Head of caudate nucleus (tissue), 42 donors: ENCODE data around the gene KRTAP22-2.

ENCODE experiments used
- DNase-seq, 42 donors: peaks; one replicate each; pipeline versions ENCODE4 v3.0.0 to v3.0.0-alpha.2; 2020 to 2021; ENCODE audit warnings: mixed read lengths in 7 of 42
- intact Hi-C: fragments of 100-400 bp; cut with DNase I; formaldehyde crosslinking; loops from one replicate; pipeline ENCODE4 v1.15.0; 2022

The KRTAP22-2 gene

DNA sequence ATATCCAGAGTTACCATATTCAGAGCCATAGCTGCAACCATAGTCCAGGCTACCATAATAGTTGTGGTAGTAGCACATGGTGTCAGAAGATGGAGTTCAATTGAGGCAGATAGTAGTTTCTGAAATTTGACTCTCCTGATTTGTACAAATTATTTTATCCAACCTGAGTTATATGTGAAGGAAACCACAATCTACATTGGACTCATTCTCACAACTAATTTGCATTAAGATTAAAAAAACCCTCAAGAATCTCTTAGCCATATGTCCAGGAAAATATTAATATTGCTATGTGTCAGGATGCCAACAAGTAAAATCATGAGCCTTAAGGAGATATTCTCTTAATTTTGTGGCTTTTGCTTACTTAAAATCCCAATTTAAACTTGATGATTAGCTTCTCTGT lies at the start of gene KRTAP22-2:
KRTAP22-2 (minus strand) TSS at position 101 of the 400 bp plus-strand sequence.
- DNase-seq, result no peak
- intact Hi-C loops, result no loop called here

DNA sequence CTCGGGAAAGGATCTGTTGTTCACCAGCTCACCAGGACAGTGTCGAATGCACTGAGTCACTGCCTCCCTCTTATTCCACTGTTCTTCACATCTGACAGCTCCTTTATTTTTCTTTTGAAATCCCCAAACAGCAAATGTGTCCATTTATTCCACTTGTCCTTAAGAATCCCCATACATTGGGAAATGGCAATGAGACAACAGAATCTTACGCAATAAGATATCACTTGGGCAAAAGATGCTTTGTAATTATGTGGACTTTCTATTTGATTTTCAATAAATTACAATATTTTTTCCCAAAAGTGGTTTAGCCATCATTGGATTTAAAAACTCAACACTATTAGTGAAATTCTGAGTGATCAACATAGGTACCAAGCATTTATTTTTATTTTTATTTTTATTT lies 48.5 kb upstream of the KRTAP22-2 start:
- no peak for DNase-seq
- intact Hi-C loops, result no loop called here

DNA sequence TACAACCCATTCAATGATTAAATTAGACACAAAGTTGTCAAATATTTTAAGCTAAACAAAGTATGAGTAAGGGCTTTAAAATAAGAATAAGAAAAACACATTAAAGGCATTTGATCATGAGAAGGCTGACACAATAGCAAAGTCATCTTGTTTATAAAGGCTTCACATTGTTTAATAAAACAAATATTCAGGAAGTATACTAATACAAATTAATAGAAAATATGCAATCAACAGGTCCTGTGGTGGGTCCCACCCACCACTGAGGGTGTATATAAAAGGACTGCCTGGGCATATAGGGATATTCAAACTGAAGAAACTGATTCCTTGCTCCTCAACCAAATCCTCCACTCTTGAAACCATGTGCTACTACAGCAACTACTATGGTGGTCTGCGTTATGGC lies 44.7 kb upstream of the KRTAP22-2 start, which contains the start of gene KRTAP20-2:
KRTAP20-2 (plus strand) TSS at position 301 of the 400 bp plus-strand sequence; CDS start at position 359, 58 bp downstream.
- DNase-seq, result no peak
- intact Hi-C loops, result no loop called here

DNA sequence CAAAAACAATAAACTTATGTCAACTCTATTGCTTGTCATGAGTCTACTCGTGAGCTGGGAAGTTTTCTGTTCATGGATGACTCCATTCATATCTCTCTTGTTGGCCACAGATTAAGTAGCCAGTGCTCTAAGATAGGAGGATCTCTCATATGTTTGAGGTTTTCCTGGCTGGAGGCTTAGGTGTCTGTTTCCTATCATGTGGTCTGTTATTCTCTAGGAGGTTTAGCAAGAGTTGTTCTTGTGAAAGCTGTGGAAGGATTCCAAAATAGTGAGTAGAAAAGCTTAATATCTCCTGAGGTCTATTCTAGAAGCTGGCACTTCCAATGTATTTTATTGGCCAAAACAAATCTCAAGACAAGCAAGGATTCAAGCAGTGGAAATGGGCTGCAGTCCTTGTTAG lies 39.0 kb upstream of the KRTAP22-2 start:
- DNase-seq, result no peak
- intact Hi-C loops, result no loop called here

DNA sequence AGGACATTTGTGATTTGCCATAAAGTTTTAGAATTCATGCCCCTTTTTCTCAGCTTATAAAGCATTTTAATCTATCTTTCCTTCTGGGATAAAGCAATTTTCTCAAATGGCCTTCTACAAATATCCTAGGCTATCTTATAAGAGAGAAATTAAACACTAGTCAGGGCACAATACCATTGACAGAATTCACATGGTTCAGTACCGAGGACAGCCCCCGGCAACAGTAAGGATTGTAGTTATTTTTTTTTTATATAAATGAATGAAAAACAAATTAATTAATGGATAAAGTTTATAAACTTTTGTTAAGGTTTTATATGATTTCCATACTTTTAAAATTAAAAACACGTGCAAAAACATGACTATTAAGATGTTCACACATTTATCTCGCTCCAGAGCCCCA lies 37.9 kb upstream of the KRTAP22-2 start:
- intact Hi-C loops, result no loop called here

DNA sequence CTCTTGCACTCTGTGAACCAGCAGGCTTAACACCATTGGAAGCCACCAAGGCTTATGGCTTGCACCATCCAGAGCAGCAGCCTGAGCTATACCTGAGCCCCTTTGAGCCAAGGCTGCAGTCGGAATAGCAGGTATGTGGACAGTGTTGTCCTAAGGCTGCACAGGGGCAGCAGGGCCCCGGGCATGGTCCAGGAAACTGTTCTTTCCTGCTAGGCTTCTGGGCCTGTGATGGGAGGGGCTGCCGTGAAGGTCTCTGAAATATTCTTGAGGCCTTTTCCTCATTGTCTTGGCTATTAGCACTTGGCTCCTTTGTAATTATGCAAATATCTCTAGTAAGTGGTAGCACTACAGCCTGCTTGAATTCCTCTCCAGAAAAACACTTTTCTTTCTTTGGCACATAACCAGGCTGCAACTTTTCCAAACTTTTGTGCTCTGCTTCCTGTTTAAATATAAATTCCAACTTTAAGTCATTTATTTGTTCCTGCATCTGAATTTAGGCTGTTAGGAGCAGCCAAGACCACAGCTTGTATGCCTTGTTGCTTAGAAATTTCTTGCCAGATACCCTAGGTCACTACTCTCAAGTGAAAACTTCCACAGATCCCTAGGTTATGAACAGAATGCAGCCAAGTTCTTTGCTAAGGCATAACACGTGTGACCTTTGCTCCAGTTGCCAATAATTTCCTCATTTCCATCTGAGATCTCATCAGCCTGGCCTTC lies 35.4 kb upstream of the KRTAP22-2 start:
- no peak for DNase-seq
- intact Hi-C loops, result no loop called here

More for the DNA sequence above, 37.9 kb upstream of the KRTAP22-2 start:
- no peak for DNase-seq

DNA sequence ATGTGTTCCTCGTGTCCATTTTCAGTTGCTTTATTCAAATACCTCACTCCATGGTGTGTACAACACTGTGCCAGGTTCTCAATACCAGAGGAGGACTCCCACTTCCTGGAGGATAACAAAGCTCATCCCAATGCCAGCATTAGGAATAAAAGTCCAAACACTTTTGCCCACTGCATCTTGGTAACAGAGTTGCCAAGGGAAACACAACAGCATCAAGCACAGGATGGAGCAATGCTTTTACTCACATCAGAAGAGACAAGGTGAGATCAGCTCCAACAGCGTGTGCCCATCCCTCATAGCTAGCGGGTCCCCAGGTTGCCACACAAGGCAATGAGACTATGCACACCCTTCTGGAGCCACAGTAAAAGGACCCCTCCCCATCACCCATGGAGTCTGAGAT lies 33.2 kb upstream of the KRTAP22-2 start:
- DNase-seq, result no peak
- intact Hi-C loops, result no loop called here

DNA sequence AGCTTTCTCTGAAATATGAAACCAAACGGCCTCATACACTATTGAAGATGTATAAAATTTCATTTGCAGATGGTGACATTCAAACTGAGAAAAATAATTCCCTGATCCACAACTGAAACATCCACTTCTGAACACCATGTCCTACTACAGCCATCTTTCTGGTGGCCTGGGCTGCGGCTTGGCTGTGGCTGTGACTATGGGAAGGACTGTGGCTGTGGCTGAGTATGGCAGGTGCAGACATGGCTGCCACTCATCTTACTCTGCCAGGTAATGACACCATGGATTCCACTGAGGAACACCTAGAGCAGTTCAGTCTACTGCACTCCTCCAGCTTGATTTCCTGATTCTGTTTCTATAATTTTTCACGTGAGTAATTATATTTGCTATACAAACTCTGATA lies 30.3 kb upstream of the KRTAP22-2 start, which contains the start of gene KRTAP20-4:
KRTAP20-4 (plus strand) TSS at position 106 of the 400 bp plus-strand sequence.
- intact Hi-C loops, result no loop called here
- no peak for DNase-seq

DNA sequence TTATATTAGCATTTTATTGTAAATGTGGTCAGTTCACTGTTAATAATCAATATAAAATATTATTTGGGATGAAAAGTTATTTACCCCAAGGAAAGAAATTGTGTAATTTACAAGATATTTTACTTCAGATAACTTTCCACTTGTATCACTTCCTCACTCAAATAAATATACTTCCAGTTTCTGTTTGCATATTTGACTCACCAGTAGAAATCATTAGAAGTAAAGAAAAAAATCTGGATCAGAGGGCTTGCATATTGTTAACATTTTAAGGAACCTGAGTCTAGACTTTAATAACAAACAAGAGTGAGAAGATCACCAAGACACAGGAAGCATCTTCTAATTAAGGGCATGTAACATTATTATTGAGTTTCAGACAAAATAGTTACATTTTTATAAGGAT lies 29.9 kb upstream of the KRTAP22-2 start:
- intact Hi-C loops, result no loop called here
- DNase-seq, result no peak

DNA sequence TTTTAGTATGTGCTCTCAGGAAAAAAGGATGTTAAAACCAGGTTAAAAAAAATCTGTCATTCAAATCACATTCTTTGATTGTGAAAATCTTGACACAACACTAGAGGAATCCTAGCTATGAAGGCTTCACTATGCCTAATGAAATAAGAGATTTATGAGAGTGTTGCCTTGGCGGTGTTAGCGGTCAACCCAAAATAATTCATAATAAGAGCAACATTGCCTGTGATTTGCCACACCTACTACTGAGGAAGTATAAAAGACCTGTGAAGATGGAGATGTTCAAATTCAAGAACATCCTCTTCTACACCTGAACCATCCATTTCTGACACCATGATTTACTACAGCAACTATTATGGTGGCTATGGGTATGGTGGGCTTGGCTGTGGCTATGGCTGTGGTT lies 25.9 kb upstream of the KRTAP22-2 start, which contains the start of gene KRTAP20-1:
KRTAP20-1 (plus strand) TSS at position 301 of the 400 bp plus-strand sequence; CDS start at position 331, 30 bp downstream.
- no peak for DNase-seq
- intact Hi-C loops, result no loop called here

DNA sequence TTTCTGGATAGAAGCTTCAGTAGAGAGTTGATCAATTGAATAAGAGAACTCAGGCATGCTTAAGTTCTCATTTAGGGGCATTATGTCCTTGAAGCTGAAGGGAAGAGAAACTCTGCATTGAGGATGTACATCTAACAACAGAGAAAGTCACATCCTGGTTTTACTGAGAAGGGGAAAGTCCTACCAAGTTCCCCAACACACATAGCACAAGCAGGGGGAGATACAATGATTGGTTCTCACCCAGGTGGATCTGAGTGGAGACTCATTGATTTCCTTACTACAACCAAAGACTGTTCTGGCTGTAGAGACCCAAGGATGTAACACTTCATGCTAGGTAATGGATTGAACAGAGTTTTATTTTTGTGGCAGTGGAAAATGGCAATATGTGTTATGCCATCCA lies 25.0 kb upstream of the KRTAP22-2 start:
- DNase-seq, result no peak
- intact Hi-C loops, result no loop called here

DNA sequence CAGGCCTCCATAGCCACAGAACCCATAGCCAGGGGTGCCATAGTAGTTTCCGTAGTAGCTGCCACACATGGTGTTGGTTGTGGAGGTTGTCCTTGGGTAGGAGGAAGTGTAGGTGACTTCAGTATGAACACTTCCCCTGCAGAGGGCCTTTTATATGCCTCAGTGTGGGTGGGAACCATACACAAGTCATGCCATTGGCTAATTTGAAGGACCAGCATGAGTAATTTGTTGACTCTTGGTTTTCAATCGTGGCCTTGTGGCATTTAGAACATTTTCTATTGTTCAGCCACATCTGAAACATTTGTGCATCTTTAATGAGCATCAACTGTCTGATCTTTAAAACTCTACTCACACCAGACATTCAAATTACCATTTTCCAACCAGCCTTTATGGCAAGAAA lies 23.6 kb upstream of the KRTAP22-2 start, which contains the start of gene KRTAP6-1:
KRTAP6-1 (minus strand) TSS at position 95 of the 400 bp plus-strand sequence; CDS start at position 69, 26 bp downstream.
- intact Hi-C loops, result no loop called here

DNA sequence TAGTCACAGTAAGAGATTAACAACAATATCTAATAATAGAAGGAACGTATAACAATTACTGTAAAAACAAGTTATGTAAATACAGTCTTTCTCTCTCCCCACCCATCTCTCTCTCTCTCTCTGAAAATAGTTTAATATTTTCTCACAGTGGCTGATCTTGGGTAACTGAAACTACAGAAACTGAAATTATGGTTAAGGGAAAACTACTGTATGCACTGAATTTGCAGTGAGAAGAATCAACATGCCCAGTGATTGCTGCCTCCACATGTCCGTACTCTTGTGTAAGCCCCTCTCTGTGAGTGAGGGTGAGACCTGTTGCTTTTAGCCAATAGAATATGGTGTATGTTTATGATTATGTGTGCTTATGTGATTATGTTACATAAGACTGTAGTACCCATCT lies 21.9 kb upstream of the KRTAP22-2 start:
- intact Hi-C loops, result no loop called here
- DNase-seq, result no peak

More for the DNA sequence above, 23.6 kb upstream of the KRTAP22-2 start, which contains the start of gene KRTAP6-1:
- no peak for DNase-seq

DNA sequence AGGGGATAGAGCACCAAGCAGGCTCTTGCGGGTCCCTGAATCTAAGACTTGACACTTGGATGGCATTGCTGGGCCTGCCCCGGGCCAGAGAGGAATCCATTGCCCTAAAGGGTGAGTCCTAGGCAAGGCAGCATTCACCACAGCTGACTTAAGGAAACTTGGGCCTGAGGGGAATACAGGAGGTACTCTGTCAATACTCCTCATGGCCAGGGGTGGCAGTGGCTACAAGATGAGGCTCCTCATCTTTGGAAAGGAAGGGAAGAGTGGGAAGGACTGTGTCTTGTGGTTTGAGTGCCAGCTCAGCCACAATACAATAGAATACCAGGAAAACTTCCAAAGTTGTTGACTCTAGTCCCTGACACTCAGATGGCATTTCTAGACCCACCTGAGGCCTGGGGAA lies 15.8 kb upstream of the KRTAP22-2 start:
- intact Hi-C loops, result no loop called here
- no peak for DNase-seq

DNA sequence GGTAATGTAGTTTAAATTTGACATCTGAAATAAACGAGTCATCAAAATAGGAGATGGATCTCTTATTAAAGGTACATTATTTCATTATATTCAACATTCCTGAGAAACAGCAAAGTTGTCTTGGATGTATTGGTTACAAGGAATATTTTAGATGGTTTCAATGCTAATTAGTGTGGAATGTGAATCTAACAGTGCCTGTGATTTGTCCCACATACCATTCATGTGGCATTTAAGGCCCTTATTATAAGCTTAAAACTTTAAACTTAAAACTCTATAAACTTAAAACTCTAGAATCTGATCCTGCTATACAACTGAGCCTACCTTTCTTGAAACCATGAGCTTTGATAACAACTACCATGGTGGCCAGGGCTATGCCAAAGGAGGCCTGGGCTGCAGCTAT lies 10.6 kb upstream of the KRTAP22-2 start, which contains the start of gene KRTAP22-1:
KRTAP22-1 (plus strand) TSS at position 301 of the 400 bp plus-strand sequence.
- DNase-seq, result no peak
- intact Hi-C loops, result no loop called here

DNA sequence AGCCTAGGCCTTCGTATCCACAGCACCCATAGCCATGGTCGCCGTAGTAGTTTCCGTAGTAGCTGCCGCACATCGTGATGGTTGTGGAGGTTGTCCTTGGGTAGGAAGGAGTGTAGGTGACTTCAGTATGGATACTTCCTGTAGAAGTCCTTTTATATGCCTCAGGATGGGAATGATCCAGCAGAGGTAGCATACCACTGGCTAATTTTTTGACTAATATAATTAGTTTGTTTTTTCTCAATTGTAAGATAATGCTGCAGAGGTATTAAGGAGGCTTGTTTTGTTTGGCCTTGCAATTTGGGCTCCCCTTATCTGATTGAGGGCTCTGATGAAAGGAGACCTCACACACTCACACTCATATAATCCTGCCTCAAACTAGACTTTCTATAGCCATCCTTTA lies 8.6 kb upstream of the KRTAP22-2 start, which contains the start of gene KRTAP6-2:
KRTAP6-2 (minus strand) TSS at position 101 of the 400 bp plus-strand sequence; CDS start at position 73, 28 bp downstream.
- no peak for DNase-seq
- intact Hi-C loops, result no loop called here

DNA sequence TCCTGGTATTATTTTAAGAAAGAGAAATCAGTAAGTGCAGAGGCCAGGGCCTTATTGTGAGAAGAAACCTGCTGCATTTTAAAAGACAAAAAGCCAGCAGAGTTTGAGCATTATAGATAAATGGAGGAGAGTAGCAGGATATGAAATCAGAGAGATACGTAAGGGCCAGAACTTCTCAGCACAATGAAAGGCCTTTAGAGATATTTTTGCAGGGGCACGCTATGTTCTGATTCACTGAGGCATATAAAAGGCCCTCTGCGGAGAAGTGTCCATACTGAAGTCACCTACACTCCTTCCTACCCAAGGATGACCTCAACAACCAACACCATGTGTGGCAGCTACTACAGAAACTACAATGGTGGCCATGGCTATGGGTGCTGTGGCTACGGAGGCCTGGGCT lies 1.9 kb upstream of the KRTAP22-2 start, which contains the start of gene KRTAP6-3:
KRTAP6-3 (plus strand) TSS at position 301 of the 400 bp plus-strand sequence; CDS start at position 307, 6 bp downstream.
- DNase-seq, result no peak
- intact Hi-C loops, result no loop called here

DNA sequence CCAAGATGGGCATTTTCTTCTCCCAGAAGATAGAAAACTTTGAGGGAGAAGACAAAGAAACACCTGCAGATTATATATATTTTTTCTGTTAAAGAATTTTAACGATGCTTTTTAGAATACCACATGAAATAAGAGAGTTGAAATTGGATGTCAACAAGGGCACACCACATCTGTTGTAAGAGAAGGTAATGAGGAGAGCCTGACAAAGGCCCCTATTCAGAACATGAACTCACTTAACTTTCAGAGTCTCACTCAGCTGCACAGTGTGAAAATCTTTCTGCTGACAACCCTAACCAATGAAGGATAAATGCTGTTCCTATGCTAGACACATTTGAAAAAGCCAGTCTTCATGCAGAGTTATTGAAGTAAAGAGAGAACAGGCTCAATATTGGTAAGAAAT lies 7.3 kb downstream of the KRTAP22-2 start:
- no peak for DNase-seq
- intact Hi-C loops, result no loop called here

DNA sequence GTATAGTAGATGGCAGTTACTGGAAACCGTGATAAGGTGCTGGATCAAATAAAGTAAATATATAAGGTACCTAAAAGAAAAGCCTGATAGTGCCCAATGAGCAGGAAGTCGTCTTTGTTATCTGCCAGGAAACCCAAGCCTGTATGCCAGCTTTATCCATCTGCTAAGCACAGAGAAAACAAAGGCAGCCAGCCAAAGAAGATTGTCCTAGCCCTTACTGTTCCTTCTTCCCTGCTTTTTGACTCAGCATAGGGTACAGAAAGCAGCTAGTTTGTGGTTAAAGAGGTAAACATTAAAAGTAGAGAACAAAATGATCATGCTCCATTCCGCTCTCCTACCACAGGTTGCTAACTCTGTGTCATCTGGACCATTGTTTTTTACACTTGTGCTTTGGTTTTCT lies 10.1 kb downstream of the KRTAP22-2 start:
- intact Hi-C loops, result no loop called here
- DNase-seq, result no peak

DNA sequence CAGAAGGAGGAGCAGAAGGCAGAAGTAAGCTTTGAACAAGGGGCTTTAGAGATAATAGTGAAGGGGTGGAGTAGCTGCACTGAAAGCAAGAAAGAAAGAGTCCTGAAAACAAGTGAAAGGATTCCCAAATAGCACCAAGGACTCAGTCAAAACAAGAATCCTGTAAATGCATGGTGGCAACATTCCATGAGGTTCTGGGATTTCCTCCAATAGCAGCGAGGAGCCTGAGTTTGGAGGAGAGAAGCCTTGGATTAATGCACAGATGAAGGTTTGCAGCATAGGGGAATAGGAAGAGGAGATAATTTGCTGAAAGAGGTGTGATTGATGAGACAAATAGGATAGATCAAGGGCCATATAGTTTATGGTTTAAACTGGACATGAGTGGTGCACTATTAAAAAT lies 10.9 kb downstream of the KRTAP22-2 start:
- DNase-seq, result no peak
- intact Hi-C loops, result no loop called here
